A549 (cell line): ENCODE measurements around the gene DCLK1. TPM values are rescaled to one million over a fixed set of nuclear protein-coding genes. Genes with fewer than 3 reads are reported as not detected.

Source experiments
- ATAC-seq, 2 experiments: fragments of 200-7000 bp in 1 of 2; fragments of >200 bp in 1 of 2; cut with Nextera tagmentation in 1 of 2; cut with Tn5 transposase in 1 of 2; 3 replicates each; pipeline versions ENCODE4 v1.8.0 to v1.9.1; 2018 to 2020; ENCODE audit warnings: mild to moderate bottlenecking in 1 of 2, moderate library complexity in 1 of 2
- CTCF ChIA-PET: fragments of 300-600 bp; sonication (Branson Sonifier 250); formaldehyde crosslinking; extraction: SDS; loops from one replicate; lab custom pipeline; 2021; ENCODE audit warnings: antibody characterized with exemption, inconsistent platforms; lab: Yijun Ruan, JAX
- POLR2A ChIA-PET: fragments of 350-600 bp; formaldehyde crosslinking; extraction: SDS; loops from one replicate; lab custom pipeline; 2021; ENCODE audit warnings: antibody characterized with exemption, inconsistent platforms; lab: Yijun Ruan, JAX
- DNase-seq, 2 experiments: peaks; one replicate each; pipeline versions ENCODE4 v3.0.0 to v3.0.0-alpha.2; 2011 to 2016; ENCODE audit warnings: low read depth in 1 of 2, low spot score in 1 of 2
- FAIRE-seq: peaks from 2 replicates; lab custom pipeline; 2011; peaks lifted over from hg19 to GRCh38; lab: Jason Lieb, UNC
- H3K27ac ChIP-seq, 2 experiments: fragments of >200 bp; sonication (Bioruptor Twin); formaldehyde crosslinking; 3 replicates each; pipeline ENCODE4 v1.5.1; 2016 to 2017
- H3K4me1 ChIP-seq: fragments of >200 bp; sonication (Bioruptor Twin); formaldehyde crosslinking; 3 replicates; pipeline ENCODE4 v1.6.1; 2016
- H3K4me2 ChIP-seq: fragments of >200 bp; sonication (Bioruptor Twin); formaldehyde crosslinking; 3 replicates; pipeline ENCODE4 v1.6.1; 2016
- H3K4me3 ChIP-seq: fragments of >200 bp; sonication (Bioruptor Twin); formaldehyde crosslinking; 3 replicates; pipeline ENCODE4 v1.5.1; 2016
- H3K9me3 ChIP-seq: fragments of >200 bp; sonication (Bioruptor Twin); formaldehyde crosslinking; 3 replicates; pipeline ENCODE4 v1.6.1; 2016
- BHLHE40 ChIP-seq: IDR thresholded peaks from 2 replicates; pipeline ENCODE4 v1.6.1; 2012; ENCODE audit warnings: low read depth, low read length, inconsistent platforms
- CEBPB ChIP-seq, 2 experiments: fragments of >200 bp in 1 of 2; sonication (Bioruptor Twin) in 1 of 2; formaldehyde crosslinking in 1 of 2; IDR thresholded peaks; 2 replicates each; pipeline ENCODE4 v1.6.1; 2012 to 2016
- CHD2 ChIP-seq: fragments of 150-350 bp; IDR thresholded peaks from 2 replicates; pipeline ENCODE4 v1.6.1; 2014; ENCODE audit warnings: low read length; ENCODE audit not compliant: partially characterized antibody
- EP300 ChIP-seq, 2 experiments: fragments of >200 bp; sonication (Bioruptor Twin); formaldehyde crosslinking; IDR thresholded peaks; 2 replicates in 1 of 2; 3 replicates in 1 of 2; pipeline ENCODE4 v1.6.1; 2016 to 2017
- ESRRA ChIP-seq: fragments of 150-350 bp; IDR thresholded peaks from 2 replicates; pipeline ENCODE4 v1.6.1; 2014; ENCODE audit warnings: mild to moderate bottlenecking, low read length, borderline replicate concordance
- FOSB ChIP-seq: fragments of 250-450 bp; sonication (Bioruptor Pico); IDR thresholded peaks from 2 replicates; pipeline ENCODE4 v1.5.0; 2020; ENCODE audit warnings: mild to moderate bottlenecking, moderate library complexity
- FOSL2 ChIP-seq, 2 experiments: fragments of 450-650 bp in 1 of 2; fragments of >200 bp in 1 of 2; sonication (Bioruptor Twin) in 1 of 2; formaldehyde crosslinking; IDR thresholded peaks; 2 replicates each; pipeline versions ENCODE4 v1.5.0 to v1.6.1; 2016 to 2020; ENCODE audit warnings: mild to moderate bottlenecking in 1 of 2, moderate library complexity in 1 of 2
- FOXS1 ChIP-seq: fragments of 250-450 bp; sonication (Bioruptor Pico); IDR thresholded peaks from 2 replicates; pipeline ENCODE4 v1.5.0; 2020; ENCODE audit warnings: mild to moderate bottlenecking, moderate library complexity
- HDAC2 ChIP-seq: fragments of 200-600 bp; sonication (generic); IDR thresholded peaks from 2 replicates; pipeline ENCODE4 v1.6.1; 2016
- JUNB ChIP-seq: fragments of >200 bp; sonication (Bioruptor Twin); formaldehyde crosslinking; IDR thresholded peaks from 2 replicates; pipeline ENCODE4 v1.6.1; 2016
- KDM5A ChIP-seq: fragments of 200-600 bp; sonication (generic); IDR thresholded peaks from 2 replicates; pipeline ENCODE4 v1.6.1; 2016; ENCODE audit warnings: antibody characterized with exemption, mild to moderate bottlenecking
- MAFK ChIP-seq: fragments of 450-650 bp; IDR thresholded peaks from 2 replicates; pipeline ENCODE4 v1.6.1; 2014; ENCODE audit not compliant: partially characterized antibody
- MAZ ChIP-seq: fragments of 150-350 bp; IDR thresholded peaks from 2 replicates; pipeline ENCODE4 v1.6.1; 2014; ENCODE audit warnings: antibody characterized with exemption, low read depth, low read length, borderline replicate concordance
- NR3C1 ChIP-seq: fragments of >200 bp; sonication (Bioruptor Twin); formaldehyde crosslinking; IDR thresholded peaks from 3 replicates; pipeline ENCODE4 v1.6.1; 2017
- PHF8 ChIP-seq: fragments of 200-600 bp; sonication (generic); IDR thresholded peaks from 2 replicates; pipeline ENCODE4 v1.6.1; 2016; ENCODE audit warnings: low read depth, mild to moderate bottlenecking, antibody characterized with exemption, moderate library complexity, borderline replicate concordance
- POLR2A ChIP-seq: IDR thresholded peaks from 2 replicates; pipeline ENCODE4 v1.6.1; 2012; ENCODE audit warnings: mild to moderate bottlenecking, low read length
- SMC3 ChIP-seq: fragments of >200 bp; sonication (Bioruptor Twin); formaldehyde crosslinking; IDR thresholded peaks from 3 replicates; pipeline ENCODE4 v1.6.1; 2018; ENCODE audit warnings: inconsistent platforms
- SREBF2 ChIP-seq: fragments of 450-650 bp; IDR thresholded peaks from 2 replicates; pipeline ENCODE4 v1.6.1; 2014; ENCODE audit warnings: mild to moderate bottlenecking, moderate library complexity
- TFCP2L1 ChIP-seq: fragments of 250-450 bp; sonication (Bioruptor Pico); IDR thresholded peaks from 2 replicates; pipeline ENCODE4 v1.5.0; 2021; ENCODE audit warnings: mild to moderate bottlenecking
- TP53 ChIP-seq: fragments of 250-450 bp; sonication (Bioruptor Pico); IDR thresholded peaks from 2 replicates; pipeline ENCODE4 v1.5.0; 2021; ENCODE audit warnings: mild to moderate bottlenecking, moderate library complexity
- ZC3H11A ChIP-seq: fragments of 450-650 bp; IDR thresholded peaks from 2 replicates; pipeline ENCODE4 v1.6.1; 2014; ENCODE audit warnings: antibody characterized with exemption, mild to moderate bottlenecking
- ZFP36 ChIP-seq: fragments of 450-650 bp; IDR thresholded peaks from 2 replicates; pipeline ENCODE4 v1.6.1; 2014; ENCODE audit warnings: borderline replicate concordance; ENCODE audit not compliant: partially characterized antibody
- WGBS: methylation state at CpG from one replicate; pipeline ENCODE4 v1.1.6; 2017; ENCODE audit errors: missing lambda C conversion rate; 5-methylcytosine and 5-hydroxymethylcytosine counted together
- polyA plus RNA-seq, 4 experiments: library from polyadenylated mRNA; depleted of rRNA in 3 of 4; stranded (reverse); fragments of >200 nt; fragmentation: RNase III in 1 of 4; extraction: RNeasy Plus Mini Kit Qiagen cat#74134 plus additional on column Dnase treatment in 1 of 4; gene quantifications; 2 replicates in 3 of 4; 3 replicates in 1 of 4; pipeline ENCODE4 v1.2.3, GENCODE V29; 2011 to 2017
- TF ChIP-seq, protein P1 (sequence below): fragments of 150-350 bp; IDR thresholded peaks from 2 replicates; pipeline ENCODE4 v1.6.1; 2014; ENCODE audit warnings: low read depth, mild to moderate bottlenecking, low read length
- TF ChIP-seq, protein P2 (sequence below): fragments of 450-650 bp; IDR thresholded peaks from 2 replicates; pipeline ENCODE4 v1.6.1; 2014; ENCODE audit warnings: antibody characterized with exemption
- TF ChIP-seq, protein P3 (sequence below): IDR thresholded peaks from 2 replicates; pipeline ENCODE4 v1.6.1; 2012; ENCODE audit warnings: low read depth, borderline replicate concordance
- TF ChIP-seq, protein P4 (sequence below): IDR thresholded peaks from 2 replicates; pipeline ENCODE4 v1.6.1; 2012

DCLK1 gene
- polyA plus RNA-seq, 2 of the 4 experiments (the other 2 are of a cell fraction) = 0.13 to 0.21 TPM

DNA sequence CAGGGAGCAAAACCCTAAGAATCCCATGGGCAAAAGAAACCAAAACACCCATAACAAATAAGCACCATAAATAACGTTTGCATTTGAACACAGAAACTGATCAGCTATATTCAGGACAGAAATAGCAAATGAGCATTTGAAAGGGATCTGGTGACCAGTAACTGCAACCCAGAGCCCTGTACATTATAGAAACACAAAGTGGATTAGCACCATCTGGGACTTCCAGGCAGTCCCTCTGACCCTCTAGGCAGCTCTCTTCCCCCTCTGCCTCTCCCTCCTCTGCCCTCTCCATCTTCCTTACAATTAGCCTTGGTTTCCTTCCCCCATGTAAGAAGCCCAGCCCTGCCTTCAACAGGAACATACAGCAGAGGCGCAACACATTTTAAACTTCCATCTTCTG, 215.0 kb downstream of the DCLK1 start:
- no peak overlapping the region for H3K4me2 ChIP-seq
- no peaks in the 10 kb centered on the region for H3K9me3 ChIP-seq
- no peak overlapping the region for H3K27ac ChIP-seq
- WGBS = 50% methylated on average over 2 of the region's 2 CpGs
- ChIA-PET CTCF (no interaction called here), POLR2A (no interaction called here)
- DNase-seq = no peak
- H3K4me3 ChIP-seq = no peak overlapping the region
- H3K4me1 ChIP-seq = no peaks in the 10 kb centered on the region
- TF ChIP-seq PHF8 = no peak
- TF ChIP-seq TFCP2L1 = no peak
- TF ChIP-seq, protein P1, sequence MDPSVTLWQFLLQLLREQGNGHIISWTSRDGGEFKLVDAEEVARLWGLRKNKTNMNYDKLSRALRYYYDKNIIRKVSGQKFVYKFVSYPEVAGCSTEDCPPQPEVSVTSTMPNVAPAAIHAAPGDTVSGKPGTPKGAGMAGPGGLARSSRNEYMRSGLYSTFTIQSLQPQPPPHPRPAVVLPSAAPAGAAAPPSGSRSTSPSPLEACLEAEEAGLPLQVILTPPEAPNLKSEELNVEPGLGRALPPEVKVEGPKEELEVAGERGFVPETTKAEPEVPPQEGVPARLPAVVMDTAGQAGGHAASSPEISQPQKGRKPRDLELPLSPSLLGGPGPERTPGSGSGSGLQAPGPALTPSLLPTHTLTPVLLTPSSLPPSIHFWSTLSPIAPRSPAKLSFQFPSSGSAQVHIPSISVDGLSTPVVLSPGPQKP = no peak
- no peak for TF ChIP-seq TP53 (CRISPR knock-in tag)
- TF ChIP-seq FOSL2 (IDR thresholded peaks at IDR 0.05) = no peak
- no peak for TF ChIP-seq FOSL2 (CRISPR knock-in tag; IDR thresholded peaks at IDR 0.05)
- TF ChIP-seq EP300 (IDR thresholded peaks at IDR 0.05) = no peak
- TF ChIP-seq JUNB = no peak
- TF ChIP-seq BHLHE40 = no peak
- no peak for TF ChIP-seq KDM5A
- no peak for TF ChIP-seq MAZ
- TF ChIP-seq, protein P2, sequence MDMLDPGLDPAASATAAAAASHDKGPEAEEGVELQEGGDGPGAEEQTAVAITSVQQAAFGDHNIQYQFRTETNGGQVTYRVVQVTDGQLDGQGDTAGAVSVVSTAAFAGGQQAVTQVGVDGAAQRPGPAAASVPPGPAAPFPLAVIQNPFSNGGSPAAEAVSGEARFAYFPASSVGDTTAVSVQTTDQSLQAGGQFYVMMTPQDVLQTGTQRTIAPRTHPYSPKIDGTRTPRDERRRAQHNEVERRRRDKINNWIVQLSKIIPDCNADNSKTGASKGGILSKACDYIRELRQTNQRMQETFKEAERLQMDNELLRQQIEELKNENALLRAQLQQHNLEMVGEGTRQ = no peak
- no peak for TF ChIP-seq SREBF2
- no peak for TF ChIP-seq HDAC2
- TF ChIP-seq POLR2A = no peak
- TF ChIP-seq, protein P3, sequence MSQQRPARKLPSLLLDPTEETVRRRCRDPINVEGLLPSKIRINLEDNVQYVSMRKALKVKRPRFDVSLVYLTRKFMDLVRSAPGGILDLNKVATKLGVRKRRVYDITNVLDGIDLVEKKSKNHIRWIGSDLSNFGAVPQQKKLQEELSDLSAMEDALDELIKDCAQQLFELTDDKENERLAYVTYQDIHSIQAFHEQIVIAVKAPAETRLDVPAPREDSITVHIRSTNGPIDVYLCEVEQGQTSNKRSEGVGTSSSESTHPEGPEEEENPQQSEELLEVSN = no peak
- no peak for TF ChIP-seq NR3C1
- TF ChIP-seq CEBPB (IDR thresholded peaks at IDR 0.05) = no peak
- TF ChIP-seq CHD2 = no peak
- TF ChIP-seq ZC3H11A = no peak
- TF ChIP-seq FOXS1 (CRISPR knock-in tag) = no peak
- TF ChIP-seq, all 56 proteins: peak for 0
- ATAC-seq = no peak
- FAIRE-seq = no peak

DNA sequence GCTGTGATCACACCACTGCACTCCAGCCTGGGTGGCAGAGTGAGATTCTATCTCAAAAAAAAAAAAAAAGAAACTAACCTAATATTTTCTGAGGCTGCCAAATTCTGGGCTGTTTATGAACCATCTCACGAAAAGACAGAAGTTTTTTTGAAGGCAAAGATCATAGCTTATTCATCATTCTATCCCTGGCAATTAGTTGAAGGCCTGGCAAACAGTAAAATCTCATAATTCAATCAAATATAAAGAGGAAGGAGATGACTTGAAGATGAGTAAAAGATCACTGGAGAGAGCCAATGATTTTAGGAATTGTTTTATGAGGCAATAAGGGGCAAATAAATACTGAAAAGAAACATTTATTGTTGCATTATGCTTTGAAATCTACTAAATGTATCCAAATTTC, 216.5 kb downstream of the DCLK1 start:
- FAIRE-seq = no peak
- H3K4me1 ChIP-seq = no peaks in the 10 kb centered on the region
- POLR2A ChIA-PET = no interaction called here

More for the DNA sequence above, 216.5 kb downstream of the DCLK1 start:
- Histone ChIP-seq H3K27ac (no peak overlapping the region), H3K4me3 (no peak overlapping the region), H3K9me3 (no peaks in the 10 kb centered on the region), H3K4me2 (no peak overlapping the region)
- CTCF ChIA-PET = interaction anchor here (0.6 kb wide), 1 partner anchor 96 kb away, joined by 3 read pairs; no protein-coding TSS in a partner anchor
- no peak for DNase-seq
- 0% methylated on average over 1 of the region's 1 CpG for WGBS
- ATAC-seq = no peak
- no peak for TF ChIP-seq MAFK
- no peak for TF ChIP-seq ESRRA
- TF ChIP-seq, protein P4, sequence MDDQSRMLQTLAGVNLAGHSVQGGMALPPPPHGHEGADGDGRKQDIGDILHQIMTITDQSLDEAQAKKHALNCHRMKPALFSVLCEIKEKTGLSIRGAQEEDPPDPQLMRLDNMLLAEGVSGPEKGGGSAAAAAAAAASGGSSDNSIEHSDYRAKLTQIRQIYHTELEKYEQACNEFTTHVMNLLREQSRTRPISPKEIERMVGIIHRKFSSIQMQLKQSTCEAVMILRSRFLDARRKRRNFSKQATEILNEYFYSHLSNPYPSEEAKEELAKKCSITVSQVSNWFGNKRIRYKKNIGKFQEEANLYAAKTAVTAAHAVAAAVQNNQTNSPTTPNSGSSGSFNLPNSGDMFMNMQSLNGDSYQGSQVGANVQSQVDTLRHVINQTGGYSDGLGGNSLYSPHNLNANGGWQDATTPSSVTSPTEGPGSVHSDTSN = no peak
- TF ChIP-seq SREBF2 = no peak
- TF ChIP-seq SMC3 = no peak
- TF ChIP-seq FOSB = no peak
- no peak for TF ChIP-seq ZFP36
- TF ChIP-seq EP300 (IDR thresholded peaks at IDR 0.05) = no peak
